Urinary bladder (tissue), 4 donors: ENCODE results near the gene CALM1. TPM values are rescaled to one million over a fixed set of nuclear protein-coding genes. Genes with fewer than 3 reads are reported as not detected.

Experiments used
- DNase-seq: peaks from one replicate; pipeline ENCODE4 v3.0.0-alpha.2; 2015; ENCODE audit errors: extremely low spot score
- H3K27ac ChIP-seq: one replicate; pipeline ENCODE4 v1.5.1; 2013; ENCODE audit warnings: low read depth, mild to moderate bottlenecking, moderate library complexity
- H3K36me3 ChIP-seq: one replicate; pipeline ENCODE4 v1.6.1; 2013; ENCODE audit warnings: mild to moderate bottlenecking, moderate library complexity; ENCODE audit not compliant: insufficient read depth
- H3K4me1 ChIP-seq: one replicate; pipeline ENCODE4 v1.6.1; 2013; ENCODE audit warnings: mild to moderate bottlenecking, moderate library complexity; ENCODE audit not compliant: insufficient read depth
- H3K4me3 ChIP-seq: one replicate; pipeline ENCODE4 v1.5.1; 2013; ENCODE audit warnings: low read depth, low read length
- WGBS: extraction: QIAGEN DNeasy Blood & Tissue Kit; methylation state at CpG from one replicate; pipeline ENCODE4 v1.1.7; 2013; 5-methylcytosine and 5-hydroxymethylcytosine counted together
- polyA plus RNA-seq: library from polyadenylated mRNA; stranded (reverse); fragments of 200-250 nt; gene quantifications from one replicate; pipeline ENCODE4 v1.2.3, GENCODE V29; 2013
- total RNA-seq: library from RNA; depleted of rRNA; stranded (reverse); fragments of >200 nt; gene quantifications from one replicate; pipeline ENCODE4 v1.2.3, GENCODE V29; 2014
- donor health status: healthy with polysubstance abuse.
- donor health status: healthy.

Gene CALM1
- total and polyA plus RNA-seq, 2 donors: 325 to 540 TPM

DNA sequence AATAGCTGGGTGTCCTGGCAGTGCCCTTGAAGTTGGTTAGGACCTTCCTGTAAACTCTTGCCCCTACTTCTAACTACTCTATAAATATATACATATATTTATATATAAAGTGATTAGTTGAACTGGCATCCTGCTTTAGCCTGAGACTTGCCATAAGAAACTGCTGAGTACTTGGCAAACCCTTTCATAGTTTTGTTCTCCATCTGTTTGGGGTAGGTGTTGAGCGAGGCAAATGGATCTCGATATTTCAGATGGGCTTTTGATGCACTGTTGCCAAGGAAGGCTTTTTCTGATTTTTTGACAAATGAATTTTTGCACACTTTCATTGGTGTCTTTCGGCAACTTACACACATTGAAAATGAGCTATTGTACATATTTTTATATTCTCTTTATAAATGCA lies 10.4 kb downstream of the CALM1 start:
- no peak overlapping the region for H3K4me3 ChIP-seq
- H3K4me1 ChIP-seq: no peaks in the 10 kb centered on the region
- no peak for DNase-seq
- whole genome bisulfite sequencing: 87% methylated on average over 3 of the region's 3 CpGs
- no peak overlapping the region for H3K27ac ChIP-seq
- peaks cover 3% of the 10 kb centered on the region for H3K36me3 ChIP-seq

DNA sequence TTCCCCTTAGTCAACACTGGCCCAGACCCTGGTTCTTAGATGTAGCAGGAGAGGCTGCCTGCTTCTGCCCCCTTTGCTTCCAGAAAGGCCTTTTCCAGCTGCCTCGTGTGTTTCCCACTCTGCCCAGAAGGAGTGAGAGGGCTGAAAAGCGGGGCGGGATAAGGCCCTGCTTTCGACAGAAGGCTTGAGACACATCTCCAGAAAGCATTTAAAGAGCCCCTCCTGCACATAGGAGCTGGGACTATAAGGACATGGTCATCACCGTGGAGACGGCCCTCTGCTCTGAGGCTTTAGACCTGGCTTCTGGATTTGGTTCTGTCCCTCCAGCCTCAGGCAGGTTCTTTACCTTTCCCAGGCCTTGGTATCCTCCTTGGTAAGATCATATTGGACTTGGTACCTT lies 11.9 kb downstream of the CALM1 start:
- WGBS: 59% methylated on average over 6 of the region's 6 CpGs

DNA sequence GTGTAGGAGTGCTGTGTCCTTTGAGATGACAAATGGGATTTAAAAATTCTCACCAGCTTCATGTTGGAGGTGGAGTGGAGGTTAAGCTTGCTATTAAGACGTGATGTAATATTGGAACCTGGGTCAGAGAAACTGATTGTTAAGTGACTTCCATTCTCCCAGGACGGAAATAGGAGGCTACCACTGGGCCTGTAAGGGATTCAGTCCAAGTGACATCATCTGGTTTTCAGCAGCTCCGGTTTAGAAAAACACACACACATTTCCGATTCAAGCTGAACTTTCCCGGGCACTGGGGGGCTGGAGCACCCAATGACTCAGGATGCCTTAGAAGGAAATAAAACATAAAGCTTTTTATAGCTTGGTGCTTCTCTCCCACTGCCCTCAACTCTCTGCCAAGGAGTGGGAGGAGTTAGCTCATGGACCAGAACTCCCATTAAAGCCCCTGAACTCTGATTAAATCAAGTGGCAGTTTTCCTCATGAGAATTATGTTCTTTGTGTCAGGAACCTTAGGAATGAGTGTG lies 12.4 kb downstream of the CALM1 start:
- Histone ChIP-seq H3K27ac (no peak overlapping the region), H3K36me3 (no peaks in the 10 kb centered on the region), H3K4me1 (no peaks in the 10 kb centered on the region), H3K4me3 (no peak overlapping the region)
- 13% methylated on average over 5 of the region's 5 CpGs for WGBS
- no peak for DNase-seq

More for the DNA sequence above, 11.9 kb downstream of the CALM1 start:
- Histone ChIP-seq H3K4me1 (no peaks in the 10 kb centered on the region), H3K27ac (no peak overlapping the region), H3K36me3 (no peaks in the 10 kb centered on the region), H3K4me3 (no peak overlapping the region)
- DNase-seq: no peak

DNA sequence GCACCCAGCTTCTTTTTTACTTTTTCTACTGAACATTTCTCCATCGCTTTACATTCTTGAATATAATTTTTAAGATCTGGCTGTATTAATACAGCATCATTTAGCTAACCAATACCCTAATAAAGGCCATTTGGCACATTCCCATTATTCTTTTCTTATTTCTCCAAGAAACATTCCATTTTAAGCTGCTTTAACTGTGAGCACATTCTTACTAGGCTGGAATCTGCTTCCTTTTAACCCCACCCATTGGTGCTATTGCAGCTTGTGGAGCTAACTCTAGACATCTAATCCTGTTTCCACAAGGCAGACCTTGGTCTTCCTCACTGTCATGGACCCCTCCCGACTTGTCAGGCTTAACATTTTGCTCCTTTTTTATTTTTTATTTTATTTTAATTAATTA lies 15.2 kb downstream of the CALM1 start:
- Histone ChIP-seq H3K27ac (no peak overlapping the region), H3K4me3 (no peak overlapping the region), H3K4me1 (no peaks in the 10 kb centered on the region), H3K36me3 (no peaks in the 10 kb centered on the region)
- DNase-seq: no peak
- WGBS: 93% methylated on average over 2 of the region's 2 CpGs

DNA sequence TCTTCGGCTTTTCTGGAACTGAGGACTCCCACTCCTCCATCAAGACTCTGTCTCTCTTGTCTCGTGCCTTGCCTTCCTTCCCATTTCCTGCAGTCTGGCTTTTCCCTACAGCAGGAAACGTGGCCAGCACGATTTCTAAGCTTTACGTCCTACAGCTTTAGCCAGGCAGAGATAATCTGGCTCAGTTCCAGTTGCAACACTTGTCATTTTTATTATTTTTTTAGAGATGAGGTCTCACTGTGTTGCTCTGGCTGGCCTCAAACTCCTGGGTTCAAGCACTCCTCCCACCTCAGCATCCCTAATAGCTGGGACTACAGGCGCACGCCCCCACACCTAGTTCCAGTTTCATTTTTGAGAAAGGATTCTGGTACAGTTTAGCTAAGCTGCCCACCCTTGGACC lies 19.9 kb downstream of the CALM1 start:
- H3K4me3 ChIP-seq: no peak overlapping the region
- 41% methylated on average over 7 of the region's 7 CpGs for WGBS
- no peak for DNase-seq
- H3K36me3 ChIP-seq: no peaks in the 10 kb centered on the region
- H3K4me1 ChIP-seq: no peaks in the 10 kb centered on the region
- H3K27ac ChIP-seq: no peak overlapping the region

DNA sequence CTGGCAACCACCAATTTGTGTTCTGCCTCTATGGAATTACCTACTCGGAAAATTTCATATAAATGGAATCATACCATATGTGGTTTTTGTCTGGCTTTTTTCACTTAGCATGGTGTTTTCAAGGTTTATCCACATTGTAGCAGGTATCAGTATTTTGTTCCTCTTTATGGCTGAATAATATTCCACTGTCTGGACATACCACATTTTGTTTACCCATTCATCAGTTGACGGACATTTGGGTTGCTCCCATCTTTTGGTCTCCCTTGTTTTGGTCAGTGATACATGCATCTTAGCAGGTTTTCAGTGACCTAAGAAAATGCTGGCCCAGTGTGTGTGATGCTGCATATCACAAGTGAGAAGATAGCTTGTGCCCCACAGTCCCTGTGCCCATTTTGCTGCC lies 21.2 kb downstream of the CALM1 start:
- 98% methylated on average over 2 of the region's 2 CpGs for WGBS
- no peaks in the 10 kb centered on the region for H3K36me3 ChIP-seq

DNA sequence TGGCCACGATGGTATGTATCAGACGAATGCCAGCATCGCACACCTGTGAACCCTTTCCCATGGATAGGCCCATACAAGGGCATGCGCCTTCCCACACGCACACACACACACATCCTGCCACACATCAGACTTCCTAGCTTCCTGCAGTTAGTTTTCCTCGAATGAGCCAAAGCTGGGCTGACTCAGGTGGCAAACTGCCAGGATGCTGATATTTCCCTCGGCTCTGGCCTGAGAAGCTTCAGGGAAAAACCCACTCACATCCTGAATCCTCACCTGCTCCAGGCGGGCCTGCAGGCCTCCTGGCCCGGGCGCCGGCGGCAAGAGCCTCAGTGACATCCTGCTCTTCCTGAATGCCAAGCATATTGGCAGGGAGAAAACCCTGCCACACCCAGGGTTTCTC lies 22.4 kb downstream of the CALM1 start:
- Histone ChIP-seq H3K36me3 (no peaks in the 10 kb centered on the region), H3K27ac (no peak overlapping the region), H3K4me3 (no peak overlapping the region), H3K4me1 (no peaks in the 10 kb centered on the region)
- DNase-seq: no peak
- WGBS: 19% methylated on average over 12 of the region's 12 CpGs

More for the DNA sequence above, 21.2 kb downstream of the CALM1 start:
- no peak overlapping the region for H3K4me3 ChIP-seq
- no peak overlapping the region for H3K27ac ChIP-seq
- H3K4me1 ChIP-seq: no peaks in the 10 kb centered on the region
- no peak for DNase-seq

DNA sequence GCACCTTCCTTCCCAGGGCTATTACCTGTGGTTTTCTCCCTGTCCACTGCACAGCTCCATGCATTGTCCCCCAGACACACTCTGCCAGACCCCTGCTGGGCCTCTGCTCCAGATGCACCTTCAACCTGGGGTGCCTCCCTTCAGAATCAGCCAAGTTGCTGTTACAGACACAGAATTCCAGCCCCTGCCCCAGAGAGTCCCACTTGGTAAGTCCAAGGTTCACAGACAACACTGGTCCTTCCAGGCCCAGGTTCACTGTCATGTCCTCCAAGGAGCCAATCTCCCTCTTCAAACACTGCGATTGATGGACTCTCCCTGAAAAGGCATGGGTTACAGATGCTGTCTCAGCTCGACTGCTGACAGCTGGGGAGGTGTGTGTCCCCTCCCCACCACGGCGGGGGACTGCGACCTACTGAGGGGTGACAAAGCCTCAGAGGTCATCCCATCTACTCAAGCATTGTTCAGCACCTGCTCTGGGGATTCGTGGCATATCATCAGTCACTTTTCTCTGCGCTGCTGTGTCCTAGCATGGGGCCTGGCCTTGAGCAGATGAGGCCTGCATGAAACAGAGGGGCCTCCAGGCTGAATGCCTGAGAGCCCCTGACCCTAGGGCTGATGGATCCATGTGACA lies 24.3 kb downstream of the CALM1 start:
- Histone ChIP-seq H3K27ac (no peak overlapping the region), H3K36me3 (no peaks in the 10 kb centered on the region), H3K4me3 (no peak overlapping the region), H3K4me1 (no peaks in the 10 kb centered on the region)
- WGBS: 93% methylated on average over 7 of the region's 7 CpGs
- no peak for DNase-seq

DNA sequence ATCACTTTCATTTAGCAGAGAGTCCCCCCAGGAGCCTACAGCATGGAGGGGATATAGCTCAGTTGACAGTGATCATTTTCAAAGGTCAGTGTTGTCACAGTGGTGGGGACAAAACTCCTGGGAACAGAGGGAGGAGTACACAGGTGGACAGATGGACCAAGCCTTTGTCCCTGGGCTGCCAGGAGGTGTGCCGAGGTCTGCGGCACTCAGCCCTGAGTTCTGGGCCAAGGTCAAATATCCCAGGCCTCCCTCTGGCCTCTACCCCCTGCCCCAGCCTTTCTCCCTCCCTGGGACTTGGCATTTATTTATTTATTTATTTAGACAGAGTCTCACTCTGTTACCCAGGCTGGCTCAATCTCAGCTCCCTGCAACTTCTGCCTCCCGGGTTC lies 24.8 kb downstream of the CALM1 start:
- H3K4me1 ChIP-seq: no peaks in the 10 kb centered on the region
- H3K36me3 ChIP-seq: no peaks in the 10 kb centered on the region
- no peak for DNase-seq
- 95% methylated on average over 3 of the region's 3 CpGs for WGBS
- no peak overlapping the region for H3K4me3 ChIP-seq
- no peak overlapping the region for H3K27ac ChIP-seq

DNA sequence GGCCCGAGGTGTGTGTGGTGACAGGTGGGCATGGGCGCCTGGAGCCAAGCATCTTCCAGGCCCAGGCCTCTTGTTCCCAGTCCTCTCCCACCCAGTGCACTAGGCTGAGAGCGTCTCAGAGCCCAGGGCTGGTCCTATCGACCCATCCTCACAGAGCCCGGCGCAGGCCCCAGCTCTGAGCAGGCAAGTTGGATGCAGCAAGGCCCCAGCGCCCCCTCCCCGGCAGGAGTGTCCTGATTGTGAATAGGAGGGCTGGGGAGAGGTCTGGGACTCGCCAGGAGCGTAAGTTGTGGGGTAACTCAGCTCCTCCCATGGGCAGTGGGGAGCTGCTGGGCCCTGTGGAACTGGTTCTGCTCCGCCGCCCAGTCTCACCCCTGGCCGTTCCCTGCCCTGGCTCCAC lies 26.3 kb downstream of the CALM1 start:
- WGBS: 95% methylated on average over 13 of the region's 13 CpGs

DNA sequence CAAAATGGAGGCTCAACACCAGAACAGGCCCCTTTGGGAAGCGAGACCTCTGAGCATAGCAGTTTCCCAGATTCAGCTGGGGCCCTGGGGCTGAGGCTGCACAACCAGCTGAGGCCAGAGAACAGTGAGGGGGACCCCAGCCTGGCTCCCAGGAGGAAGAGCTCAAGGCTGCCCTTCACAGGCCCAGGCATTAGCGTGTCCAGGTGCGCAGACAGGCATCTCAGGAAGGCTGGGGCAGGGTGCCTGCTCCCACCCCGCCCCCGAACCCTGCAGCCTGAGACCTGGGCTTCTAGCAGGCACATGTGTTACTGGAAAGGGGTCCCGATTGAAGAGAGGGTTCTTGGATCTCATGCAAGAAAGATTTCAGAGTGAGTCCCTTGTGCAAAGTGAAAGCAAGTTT lies 27.2 kb downstream of the CALM1 start:
- H3K27ac ChIP-seq: no peak overlapping the region
- WGBS: 93% methylated on average over 6 of the region's 6 CpGs
- no peak for DNase-seq

More for the DNA sequence above, 26.3 kb downstream of the CALM1 start:
- H3K4me1 ChIP-seq: no peaks in the 10 kb centered on the region
- no peak overlapping the region for H3K27ac ChIP-seq
- H3K36me3 ChIP-seq: no peaks in the 10 kb centered on the region
- no peak overlapping the region for H3K4me3 ChIP-seq
- no peak for DNase-seq

DNA sequence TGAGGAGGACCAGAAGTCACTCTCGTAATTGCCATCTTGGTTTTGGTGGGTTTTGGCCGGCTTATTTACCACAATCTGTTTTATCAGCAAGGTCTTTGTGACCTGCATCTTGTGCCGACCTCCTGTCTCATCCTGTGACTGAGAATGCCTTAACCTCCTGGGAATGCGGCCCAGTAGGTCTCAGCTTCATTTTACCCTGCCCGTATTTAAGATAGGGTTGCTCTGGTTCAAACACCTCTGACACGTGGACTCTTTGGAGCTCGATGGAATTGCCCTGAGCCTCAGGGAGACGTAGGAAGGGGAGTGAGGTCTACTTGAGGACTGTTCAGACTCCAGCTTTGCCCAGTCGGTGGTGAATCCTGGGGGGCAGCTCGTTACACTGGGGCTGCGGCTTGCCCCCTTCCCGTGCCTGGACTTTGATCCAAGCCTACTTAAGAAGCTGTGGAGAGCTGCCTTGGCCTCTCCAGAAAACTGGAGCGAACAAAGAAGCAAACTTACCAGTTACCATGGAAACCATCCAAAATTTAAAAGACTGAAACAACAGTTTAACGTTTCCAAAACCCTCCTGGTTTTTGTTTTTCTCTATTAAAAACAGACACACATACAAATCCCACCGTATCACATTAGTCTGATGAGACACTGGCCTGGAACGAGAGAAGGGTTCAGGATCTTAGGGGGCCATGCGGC lies 28.0 kb downstream of the CALM1 start:
- H3K27ac ChIP-seq: no peak overlapping the region
- H3K4me3 ChIP-seq: no peak overlapping the region
- no peak for DNase-seq
- 81% methylated on average over 17 of the region's 17 CpGs for WGBS
- H3K4me1 ChIP-seq: no peaks in the 10 kb centered on the region
- H3K36me3 ChIP-seq: no peaks in the 10 kb centered on the region

More for the DNA sequence above, 27.2 kb downstream of the CALM1 start:
- Histone ChIP-seq H3K4me3 (no peak overlapping the region), H3K36me3 (no peaks in the 10 kb centered on the region), H3K4me1 (no peaks in the 10 kb centered on the region)

DNA sequence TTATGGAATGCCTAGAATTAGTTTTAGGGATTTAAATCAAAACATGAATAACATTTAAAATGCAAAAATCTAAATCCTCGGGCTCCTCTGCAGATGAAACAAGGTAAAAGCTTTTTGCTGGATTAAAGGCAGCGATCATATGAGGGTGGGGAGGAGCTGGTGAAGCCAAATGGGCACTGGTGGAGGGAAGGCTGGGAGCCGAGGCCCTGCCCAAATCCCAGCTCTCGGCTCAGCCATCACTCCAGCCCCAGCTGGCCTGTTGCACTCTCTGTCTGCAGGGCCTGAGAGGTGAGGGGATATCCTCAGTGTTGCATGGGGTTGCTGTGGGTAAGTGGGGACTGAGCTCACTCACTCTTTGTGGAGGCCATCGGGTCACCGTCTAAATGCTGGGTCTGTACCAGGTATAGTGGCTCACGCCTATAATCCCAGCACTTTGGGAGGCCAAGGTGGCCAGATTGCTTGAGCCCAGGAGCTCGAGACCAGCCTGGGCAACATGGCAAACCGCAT lies 28.6 kb downstream of the CALM1 start:
- Histone ChIP-seq H3K27ac (no peak overlapping the region), H3K36me3 (no peaks in the 10 kb centered on the region), H3K4me3 (no peak overlapping the region), H3K4me1 (no peaks in the 10 kb centered on the region)
- WGBS: 93% methylated on average over 9 of the region's 9 CpGs
- no peak for DNase-seq

DNA sequence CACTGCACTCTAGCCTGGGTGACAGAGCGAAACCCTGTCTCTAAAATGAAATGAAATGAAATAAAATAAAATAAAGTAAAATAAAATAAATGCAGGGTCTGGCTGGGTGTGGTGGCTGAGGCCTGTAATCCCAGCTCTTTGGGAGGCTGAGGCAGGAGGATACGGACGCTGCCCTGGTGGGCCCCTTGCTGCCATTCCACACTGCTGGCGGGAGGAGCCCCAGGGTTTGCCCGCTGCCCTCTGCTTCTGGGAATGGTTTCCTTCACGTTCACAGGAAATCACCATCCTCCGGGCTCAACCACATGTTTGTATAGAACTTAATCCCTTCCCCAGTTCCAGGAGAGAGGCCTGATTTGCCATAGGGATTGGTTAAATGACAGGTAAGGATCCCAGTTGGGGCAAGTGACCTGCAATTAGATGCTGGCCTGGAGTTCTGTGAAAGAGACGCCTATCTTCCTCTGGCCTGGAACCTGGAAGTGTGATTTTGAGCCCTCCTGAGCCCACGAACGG lies 29.3 kb downstream of the CALM1 start:
- DNase-seq: no peak
- Histone ChIP-seq H3K27ac (no peak overlapping the region), H3K4me3 (no peak overlapping the region), H3K4me1 (no peaks in the 10 kb centered on the region), H3K36me3 (no peaks in the 10 kb centered on the region)
- 89% methylated on average over 10 of the region's 10 CpGs for WGBS
